Keratinocyte (primary cell): ENCODE results near the gene PYDC1. TPM values are rescaled to one million over a fixed set of nuclear protein-coding genes. Genes with fewer than 3 reads are reported as not detected.
"Not testable (repeated sequence)": the region's sequence is repeated elsewhere in the genome, so short reads cannot be mapped to it uniquely, and the experiment has no call there.

ENCODE experiments used
- DNase-seq: peaks from one replicate; pipeline ENCODE4 v3.0.0-alpha.2; 2011; ENCODE audit warnings: low read depth, missing footprints, low spot score
- FAIRE-seq: peaks from 2 replicates; lab custom pipeline; 2011; peaks lifted over from hg19 to GRCh38; lab: Jason Lieb, UNC
- H2AFZ ChIP-seq: 2 replicates; pipeline ENCODE4 v1.6.0; 2012; ENCODE audit warnings: low read length, control low read depth, inconsistent platforms; ENCODE audit not compliant: control insufficient read depth
- H3K27ac ChIP-seq: 2 replicates; pipeline ENCODE4 v1.5.1; 2011; ENCODE audit warnings: low read length; ENCODE audit not compliant: control insufficient read depth, insufficient read depth
- H3K27me3 ChIP-seq: 3 replicates; pipeline ENCODE4 v1.6.0; 2011; ENCODE audit warnings: low read length; ENCODE audit not compliant: control insufficient read depth, insufficient read depth; ENCODE audit errors: extremely low read depth
- H3K36me3 ChIP-seq, 2 experiments: 2 replicates in 1 of 2; 3 replicates in 1 of 2; pipeline ENCODE4 v1.5.1; 2011; ENCODE audit warnings: low read length in 2 of 2, mild to moderate bottlenecking in 1 of 2; ENCODE audit not compliant: control insufficient read depth in 2 of 2, insufficient read depth in 2 of 2; ENCODE audit errors: extremely low read depth in 1 of 2
- H3K4me1 ChIP-seq: 3 replicates; pipeline ENCODE4 v1.5.1; 2011; ENCODE audit warnings: low read length; ENCODE audit not compliant: control insufficient read depth, insufficient read depth; ENCODE audit errors: extremely low read depth
- H3K4me2 ChIP-seq: 3 replicates; pipeline ENCODE4 v1.6.0; 2011; ENCODE audit warnings: low read depth, low read length; ENCODE audit not compliant: control insufficient read depth, insufficient read depth; ENCODE audit errors: extremely low read depth
- H3K4me3 ChIP-seq, 3 experiments: fragments of 200-600 bp in 1 of 3; sonication (generic) in 1 of 3; 2 replicates in 2 of 3; 3 replicates in 1 of 3; pipeline ENCODE4 v1.5.1; 2011 to 2016; ENCODE audit warnings: low read length in 3 of 3, mild to moderate bottlenecking in 3 of 3, control low read depth in 2 of 3, inconsistent platforms in 1 of 3, low read depth in 1 of 3, mixed read lengths in 1 of 3, mixed run types in 1 of 3, moderate library complexity in 1 of 3; ENCODE audit not compliant: control insufficient read depth in 2 of 3, insufficient read depth in 2 of 3; ENCODE audit errors: extremely low read depth in 1 of 3
- H3K79me2 ChIP-seq: 2 replicates; pipeline ENCODE4 v1.6.0; 2012; ENCODE audit warnings: low read length; ENCODE audit not compliant: control insufficient read depth, insufficient read depth
- H3K9ac ChIP-seq: 3 replicates; pipeline ENCODE4 v1.6.0; 2011; ENCODE audit warnings: low read length; ENCODE audit not compliant: control insufficient read depth, insufficient read depth; ENCODE audit errors: extremely low read depth
- H3K9me1 ChIP-seq: 3 replicates; pipeline ENCODE4 v1.6.0; 2011; ENCODE audit warnings: low read length; ENCODE audit not compliant: control insufficient read depth, insufficient read depth; ENCODE audit errors: extremely low read depth
- H3K9me3 ChIP-seq: 2 replicates; pipeline ENCODE4 v1.5.1; 2012; ENCODE audit warnings: low read depth, low read length; ENCODE audit not compliant: control insufficient read depth
- H4K20me1 ChIP-seq: 3 replicates; pipeline ENCODE4 v1.6.0; 2011; ENCODE audit warnings: low read length; ENCODE audit not compliant: control insufficient read depth, insufficient read depth; ENCODE audit errors: extremely low read depth
- EZH2 ChIP-seq: IDR thresholded peaks from one replicate; pipeline ENCODE4 v1.6.1; 2012; ENCODE audit warnings: inconsistent platforms, mild to moderate bottlenecking, low read length, moderate library complexity
- dilution Hi-C: fragments of 300-500 bp; cut with MboI; formaldehyde crosslinking; loops from one replicate; pipeline ENCODE4 v1.7.0; 2020; ENCODE audit warnings: low sequenced_read_pairs; ENCODE audit not compliant: extremely low pct_ligation_motif_present
- polyA plus RNA-seq, 5 experiments: library from polyadenylated mRNA; depleted of rRNA in 3 of 5; stranded (reverse) in 3 of 5; stranded (forward) in 1 of 5; unstranded in 1 of 5; fragments of >200 nt; gene quantifications; 1 replicate in 1 of 5; 2 replicates in 3 of 5; 3 replicates in 1 of 5; pipeline versions ENCODE4 v1.2.1 to v1.2.3, GENCODE V29; 2011 to 2012; ENCODE audit warnings: missing spikeins in 2 of 5, low read depth in 1 of 5, low replicate concordance in 1 of 5
- TF ChIP-seq, protein P1 (sequence below), 3 experiments: IDR thresholded peaks in 1 of 3; conservative IDR thresholded peaks in 1 of 3; optimal IDR thresholded peaks in 1 of 3; 2 replicates in 2 of 3; 3 replicates in 1 of 3; pipeline versions ENCODE3 to v1.5.1; 2011; ENCODE audit warnings: low read length in 3 of 3, mild to moderate bottlenecking in 3 of 3, moderate library complexity in 2 of 3, control low read depth in 1 of 3, inconsistent platforms in 1 of 3; ENCODE audit not compliant: insufficient read depth in 2 of 3; ENCODE audit errors: extremely low read depth in 1 of 3

PYDC1 gene
- polyA plus RNA-seq, 1 donor (not counting 4 experiments of a cell fraction or from before 2014, with no cell fraction given) = not detected

DNA sequence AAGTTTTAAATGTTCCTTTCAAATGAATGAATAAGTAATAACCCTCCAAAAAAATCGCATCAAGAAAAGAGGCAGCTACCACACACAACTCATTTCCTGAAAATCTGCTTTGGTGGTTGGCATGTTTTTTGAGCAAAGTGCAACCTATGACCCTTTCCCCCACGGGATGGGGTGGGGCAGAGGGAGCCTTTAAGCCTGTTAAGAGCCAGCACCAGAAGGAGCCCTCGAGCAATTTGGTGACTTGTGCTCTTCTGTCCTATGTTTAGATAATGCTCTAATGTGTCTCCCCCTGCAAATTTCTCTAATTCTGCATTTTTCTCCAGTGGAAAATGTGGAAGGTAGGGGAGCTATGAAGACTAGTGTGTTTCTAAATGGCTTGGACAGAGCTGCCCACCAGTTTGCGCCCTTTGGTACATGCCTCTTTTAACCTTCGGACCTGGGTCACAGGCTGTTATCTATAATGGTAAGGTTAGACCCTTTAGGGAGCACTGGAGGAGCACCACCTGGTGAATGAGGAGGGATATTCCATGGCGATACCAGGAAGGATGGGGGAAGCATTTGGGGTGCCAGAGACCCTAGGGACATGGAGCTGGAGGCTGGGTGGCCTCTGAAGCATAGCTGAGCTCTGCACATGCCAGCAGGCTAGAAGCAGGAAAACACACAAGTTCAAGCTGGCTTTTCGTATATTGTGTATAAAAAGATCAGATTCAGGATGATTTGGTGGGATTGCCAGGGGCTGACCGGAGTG, 15.9 kb downstream of the PYDC1 start:
- TF ChIP-seq, protein P1, sequence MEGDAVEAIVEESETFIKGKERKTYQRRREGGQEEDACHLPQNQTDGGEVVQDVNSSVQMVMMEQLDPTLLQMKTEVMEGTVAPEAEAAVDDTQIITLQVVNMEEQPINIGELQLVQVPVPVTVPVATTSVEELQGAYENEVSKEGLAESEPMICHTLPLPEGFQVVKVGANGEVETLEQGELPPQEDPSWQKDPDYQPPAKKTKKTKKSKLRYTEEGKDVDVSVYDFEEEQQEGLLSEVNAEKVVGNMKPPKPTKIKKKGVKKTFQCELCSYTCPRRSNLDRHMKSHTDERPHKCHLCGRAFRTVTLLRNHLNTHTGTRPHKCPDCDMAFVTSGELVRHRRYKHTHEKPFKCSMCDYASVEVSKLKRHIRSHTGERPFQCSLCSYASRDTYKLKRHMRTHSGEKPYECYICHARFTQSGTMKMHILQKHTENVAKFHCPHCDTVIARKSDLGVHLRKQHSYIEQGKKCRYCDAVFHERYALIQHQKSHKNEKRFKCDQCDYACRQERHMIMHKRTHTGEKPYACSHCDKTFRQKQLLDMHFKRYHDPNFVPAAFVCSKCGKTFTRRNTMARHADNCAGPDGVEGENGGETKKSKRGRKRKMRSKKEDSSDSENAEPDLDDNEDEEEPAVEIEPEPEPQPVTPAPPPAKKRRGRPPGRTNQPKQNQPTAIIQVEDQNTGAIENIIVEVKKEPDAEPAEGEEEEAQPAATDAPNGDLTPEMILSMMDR (optimal IDR thresholded peaks at IDR 0.05 in 1 of 3, IDR thresholded peaks at IDR 0.05 in 1 of 3, conservative IDR thresholded peaks at IDR 0.05 in 1 of 3; ENCODE audit: extremely low read depth in 1 of 3, insufficient read depth in 2 of 3, low read length in 3 of 3) = peak in 2 of 3 experiments; percentile 8 to 19
- TF ChIP-seq EZH2 = no peak
- Histone ChIP-seq H2AFZ (no peak overlapping the region), H3K27ac (peak overlapping the region; percentile 56), H3K4me2 (peak overlapping the region; percentile 92), H3K9me1 (no peaks in the 10 kb centered on the region), H3K4me1 (peaks cover 23% of the 10 kb centered on the region), H3K36me3 (peaks cover 3 to 8% of the 10 kb centered on the region in 2 experiments), H4K20me1 (peaks cover 9% of the 10 kb centered on the region), H3K4me3 (peak overlapping the region; percentile 63 to 79 (median 78)), H3K9ac (peak overlapping the region; percentile 72), H3K79me2 (peaks cover 2% of the 10 kb centered on the region), H3K9me3 (no peaks in the 10 kb centered on the region), H3K27me3 (no peaks in the 10 kb centered on the region)
- dilution Hi-C loops = no loop called here
- FAIRE-seq (no peak), DNase-seq (no peak)

DNA sequence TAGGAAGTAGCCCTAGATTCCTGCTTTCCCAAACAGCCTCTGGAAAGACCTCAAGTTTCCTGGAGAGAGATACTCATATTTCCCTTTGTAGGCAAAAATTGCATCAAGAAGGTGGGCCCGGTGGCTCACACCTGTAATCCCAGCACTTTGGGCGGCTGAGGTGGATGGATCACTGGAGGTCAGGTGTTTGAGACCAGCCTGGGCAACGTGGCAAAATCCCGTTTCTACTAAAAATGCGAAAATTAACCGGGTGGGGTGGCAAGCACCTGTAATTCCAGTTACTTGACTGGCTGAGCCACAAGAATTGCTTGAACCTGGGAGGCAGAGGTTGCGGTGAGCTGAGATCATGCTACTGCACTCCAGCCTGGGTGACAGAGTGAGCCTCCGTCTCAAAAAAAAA, 16.8 kb downstream of the PYDC1 start:
- FAIRE-seq = not testable (repeated sequence)
- peaks cover 23% of the 10 kb centered on the region for H3K4me1 ChIP-seq

More for the DNA sequence above, 16.8 kb downstream of the PYDC1 start:
- H2AFZ ChIP-seq, DNase-seq, H3K4me2 ChIP-seq, H3K79me2 ChIP-seq, H3K9ac ChIP-seq, H3K27me3 ChIP-seq, H3K9me1 ChIP-seq, H4K20me1 ChIP-seq, H3K9me3 ChIP-seq, H3K4me3 ChIP-seq, H3K27ac ChIP-seq, dilution Hi-C loops: not testable (repeated sequence)
- H3K36me3 ChIP-seq = peaks cover 4 to 14% of the 10 kb centered on the region in 2 experiments
